Measurements from ENCODE around the gene GCG.

- no peak for TF ChIP-seq ESRRA (IDR thresholded peaks at IDR 0.05; ENCODE audit: low read length)
- no peak for TF ChIP-seq GATAD2B (conservative IDR thresholded peaks at IDR 0.05; ENCODE audit: low read depth)
Observed at GRCh38 chr2:162113088-162113775, 38.8 kb downstream of the GCG start.

Measured in GM12878 (cell line).